Memory B cell (primary cell): ENCODE measurements around the gene CCDC174.

Experiments used
- ATAC-seq: fragments of 150-1000 bp; cut with Tn5 transposase; 2 replicates; pipeline ENCODE4 v1.10.0; 2021; ENCODE audit warnings: low read depth, mild to moderate bottlenecking, moderate library complexity
- DNase-seq, 2 donors: peaks; one replicate each; pipeline ENCODE4 v3.0.0; 2022; ENCODE audit warnings: low spot score in 2 of 2
- H3K27ac Mint-ChIP-seq: one replicate; pipeline ENCODE4 v1.8.0; 2022; ENCODE audit warnings: mild to moderate bottlenecking, moderate library complexity, mixed read lengths
- H3K27me3 Mint-ChIP-seq: one replicate; pipeline ENCODE4 v1.8.0; 2022; ENCODE audit warnings: mixed read lengths
- H3K36me3 Mint-ChIP-seq: one replicate; pipeline ENCODE4 v1.8.0; 2022; ENCODE audit warnings: mild to moderate bottlenecking, mixed read lengths
- H3K4me1 Mint-ChIP-seq: one replicate; pipeline ENCODE4 v1.8.0; 2022; ENCODE audit warnings: mixed read lengths
- H3K4me3 Mint-ChIP-seq: one replicate; pipeline ENCODE4 v1.8.0; 2022; ENCODE audit warnings: mild to moderate bottlenecking, moderate library complexity, mixed read lengths
- H3K9me3 Mint-ChIP-seq: one replicate; pipeline ENCODE4 v1.8.0; 2022; ENCODE audit warnings: mixed read lengths

CCDC174 gene

DNA sequence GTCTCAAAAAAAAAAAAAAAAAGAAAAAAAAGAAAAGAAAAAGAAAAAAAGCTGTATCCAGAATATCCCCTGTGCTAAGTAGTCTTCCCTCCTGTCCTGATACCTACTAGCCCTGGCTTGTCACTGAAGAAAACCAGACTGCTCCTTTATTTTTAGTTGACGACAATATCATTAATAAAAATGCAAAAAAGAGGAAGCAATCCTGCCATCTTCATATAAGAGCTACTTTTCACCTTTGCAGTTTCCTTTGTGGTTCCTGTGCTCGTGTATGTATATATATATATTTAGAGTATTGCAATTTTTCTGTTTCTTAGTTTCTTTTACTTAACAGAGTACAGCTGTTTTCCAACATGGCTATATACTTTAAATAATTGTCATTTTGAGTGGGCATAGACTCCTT, 37.0 kb downstream of the CCDC174 start:
- ATAC-seq, result peak; percentile 61
- H3K4me3 Mint-ChIP-seq, result no peak overlapping the region
- peaks cover 20% of the 10 kb centered on the region for H3K4me1 Mint-ChIP-seq
- H3K27me3 Mint-ChIP-seq, result peaks cover 19% of the 10 kb centered on the region
- no peak for DNase-seq
- H3K27ac Mint-ChIP-seq, result no peak overlapping the region
- no peaks in the 10 kb centered on the region for H3K36me3 Mint-ChIP-seq
- H3K9me3 Mint-ChIP-seq, result no peaks in the 10 kb centered on the region

DNA sequence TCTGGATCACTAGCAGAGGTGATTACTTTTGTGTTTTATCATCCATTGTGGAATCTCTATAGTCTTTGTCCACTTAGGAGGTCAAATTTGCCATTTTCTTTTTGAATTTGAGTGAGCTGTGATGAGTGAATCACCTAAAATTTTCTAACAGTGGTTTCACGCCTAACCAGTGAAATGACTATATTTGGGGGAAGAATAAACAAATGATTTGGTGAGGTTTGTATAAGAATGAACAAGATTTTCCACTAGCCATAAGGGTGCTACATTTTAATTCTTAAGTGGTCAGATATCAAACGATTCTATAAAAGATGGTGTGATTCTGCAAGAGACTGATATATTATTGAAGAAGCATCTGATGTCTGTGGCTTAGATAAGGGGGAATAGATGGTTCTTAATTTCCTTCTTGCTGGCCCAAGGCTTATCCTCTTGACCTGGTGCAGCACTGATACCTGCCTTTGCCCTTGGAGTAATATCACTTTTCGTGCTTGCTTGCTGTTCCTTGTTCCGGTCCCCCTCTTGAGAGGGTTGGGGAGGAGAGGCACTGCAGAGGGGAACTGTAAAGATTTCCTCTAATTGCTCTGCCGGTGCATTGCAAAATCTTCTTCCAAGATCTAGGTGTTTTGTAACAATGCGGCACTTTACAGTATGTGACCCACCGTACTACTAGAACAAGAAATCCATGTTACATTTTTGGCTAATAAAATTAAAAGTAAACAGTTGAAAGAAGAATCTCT, 37.9 kb downstream of the CCDC174 start:
- DNase-seq (no peak), ATAC-seq (no peak)
- Mint-ChIP-seq H3K4me1 (peaks cover 20% of the 10 kb centered on the region), H3K4me3 (no peak overlapping the region), H3K27me3 (peaks cover 21% of the 10 kb centered on the region), H3K36me3 (peaks cover 2% of the 10 kb centered on the region), H3K27ac (no peak overlapping the region), H3K9me3 (peaks cover under 1% of the 10 kb centered on the region)

DNA sequence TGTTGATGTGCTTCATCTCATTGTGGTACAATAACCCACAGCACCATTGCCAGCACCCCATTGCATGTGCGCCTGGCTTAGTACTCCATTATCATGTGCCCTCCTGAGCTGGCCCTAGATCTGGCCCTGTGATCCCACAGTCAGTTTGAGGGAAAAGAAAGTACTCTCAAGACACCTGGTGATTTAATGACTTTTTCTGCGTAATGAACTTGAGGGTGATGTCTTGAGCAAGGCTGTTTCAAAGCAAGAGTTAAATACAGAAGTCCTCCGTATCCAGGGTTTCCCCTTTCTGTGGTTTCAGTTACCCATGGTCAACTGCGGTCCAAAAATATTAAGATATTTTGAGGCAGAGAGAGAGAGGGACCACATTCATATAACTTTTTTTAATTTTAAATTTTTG, 39.7 kb downstream of the CCDC174 start:
- peaks cover 3% of the 10 kb centered on the region for H3K9me3 Mint-ChIP-seq
- no peak overlapping the region for H3K4me3 Mint-ChIP-seq
- no peak overlapping the region for H3K27ac Mint-ChIP-seq
- DNase-seq, result no peak
- peaks cover 24% of the 10 kb centered on the region for H3K27me3 Mint-ChIP-seq
- H3K4me1 Mint-ChIP-seq, result peaks cover 15% of the 10 kb centered on the region
- peaks cover 4% of the 10 kb centered on the region for H3K36me3 Mint-ChIP-seq
- peak; percentile 75 for ATAC-seq

DNA sequence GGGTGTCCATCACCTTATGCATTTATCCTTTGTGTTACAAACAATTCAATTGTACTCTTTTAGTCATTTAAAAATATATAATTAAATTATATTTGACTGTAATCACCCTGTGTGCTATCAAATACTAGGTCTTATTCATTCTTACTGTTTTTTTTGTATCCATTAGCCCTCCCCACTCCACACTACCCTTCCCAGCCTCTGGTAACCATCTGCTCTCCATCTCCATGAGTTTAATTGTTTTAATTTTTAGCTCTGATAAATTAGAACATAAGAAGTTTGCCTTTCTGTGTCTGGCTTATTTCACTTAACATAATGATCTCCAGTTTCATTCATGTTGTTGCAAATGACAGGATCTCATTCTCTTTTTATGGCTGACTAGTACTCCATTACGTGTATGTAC, 40.2 kb downstream of the CCDC174 start:
- H3K9me3 Mint-ChIP-seq, result peaks cover 3% of the 10 kb centered on the region
- peaks cover 15% of the 10 kb centered on the region for H3K4me1 Mint-ChIP-seq
- peaks cover 4% of the 10 kb centered on the region for H3K36me3 Mint-ChIP-seq
- no peak overlapping the region for H3K27ac Mint-ChIP-seq
- H3K27me3 Mint-ChIP-seq, result peaks cover 24% of the 10 kb centered on the region
- ATAC-seq, result no peak
- H3K4me3 Mint-ChIP-seq, result no peak overlapping the region
- DNase-seq, result no peak

DNA sequence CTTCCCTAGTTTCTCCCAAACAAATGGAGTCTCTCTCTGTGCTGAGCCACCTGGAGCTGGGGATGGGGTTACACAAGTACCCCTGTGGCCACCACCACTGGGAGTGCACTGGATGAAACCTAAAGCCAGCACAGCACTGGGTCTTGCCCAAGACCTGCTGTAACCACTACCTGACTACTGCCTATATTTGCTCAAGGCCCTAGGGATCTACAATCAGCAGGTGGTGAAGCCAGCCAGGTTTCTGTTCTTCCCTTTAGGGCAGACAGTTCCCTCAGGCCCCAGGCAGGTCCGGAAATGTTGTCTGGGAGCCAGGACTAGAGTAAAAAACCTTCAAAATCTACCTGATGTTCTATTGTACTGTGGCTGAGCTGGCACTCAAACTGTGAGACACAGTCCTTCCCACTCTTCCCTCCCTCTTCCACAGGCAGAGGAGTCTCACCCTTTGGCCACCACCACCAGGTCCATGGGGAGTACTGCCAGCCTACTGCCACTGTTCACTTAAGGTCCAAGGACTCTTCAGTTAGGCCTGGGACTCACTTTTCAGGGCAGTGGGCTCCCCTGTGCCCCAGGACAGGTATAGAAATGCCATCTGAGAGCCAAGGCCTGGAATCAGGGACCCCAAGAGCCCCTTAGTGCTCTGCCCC, 47.2 kb downstream of the CCDC174 start:
- peaks cover 4% of the 10 kb centered on the region for H3K36me3 Mint-ChIP-seq
- no peak overlapping the region for H3K27ac Mint-ChIP-seq
- ATAC-seq, result no peak
- no peak overlapping the region for H3K4me3 Mint-ChIP-seq
- H3K9me3 Mint-ChIP-seq, result peaks cover 7% of the 10 kb centered on the region
- peaks cover 8% of the 10 kb centered on the region for H3K27me3 Mint-ChIP-seq
- DNase-seq, result no peak
- H3K4me1 Mint-ChIP-seq, result no peaks in the 10 kb centered on the region

DNA sequence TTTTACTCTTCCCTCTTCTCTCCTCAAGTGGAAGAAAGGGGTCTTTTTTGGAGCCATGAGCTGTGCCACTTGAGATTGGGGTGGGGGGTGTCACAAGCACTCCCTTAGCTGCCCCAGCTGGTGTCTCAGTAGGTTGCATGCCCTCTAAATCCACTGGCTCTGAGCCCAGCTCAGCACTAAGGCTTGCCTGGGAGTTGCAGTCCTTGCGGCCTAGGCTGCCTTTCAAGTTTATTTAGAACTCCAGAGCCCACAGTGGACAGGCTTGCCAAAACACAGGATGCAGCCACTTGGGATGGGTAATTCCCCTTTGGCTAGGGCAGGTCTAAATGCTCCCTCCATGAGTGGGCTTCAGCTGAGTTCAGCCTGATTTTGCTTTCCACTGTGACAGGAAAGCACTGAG, 48.1 kb downstream of the CCDC174 start:
- no peaks in the 10 kb centered on the region for H3K4me1 Mint-ChIP-seq
- no peak for ATAC-seq
- H3K27ac Mint-ChIP-seq, result no peak overlapping the region
- H3K36me3 Mint-ChIP-seq, result peaks cover under 1% of the 10 kb centered on the region
- H3K4me3 Mint-ChIP-seq, result no peak overlapping the region
- DNase-seq, result no peak
- peaks cover 4% of the 10 kb centered on the region for H3K27me3 Mint-ChIP-seq
- peaks cover 5% of the 10 kb centered on the region for H3K9me3 Mint-ChIP-seq

DNA sequence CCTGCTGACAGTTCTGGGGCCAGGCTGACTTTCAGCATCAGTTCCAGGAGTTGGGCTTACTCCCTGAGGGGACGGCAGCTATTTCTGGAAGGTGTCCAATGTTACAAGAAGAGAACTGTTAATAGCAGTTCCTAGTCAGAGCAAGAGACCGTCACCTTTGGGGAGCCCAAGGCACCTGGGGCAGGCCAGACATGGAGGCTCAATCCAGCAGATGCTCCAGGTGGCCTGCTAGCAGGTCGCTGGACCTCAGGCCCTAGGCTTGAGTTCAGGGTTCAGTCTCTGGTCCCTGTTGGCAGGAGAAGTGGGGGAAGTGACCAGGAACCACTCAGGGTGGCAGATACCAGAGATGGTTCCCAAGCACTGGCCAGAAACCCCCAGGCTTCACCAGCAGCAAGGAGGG, 49.3 kb downstream of the CCDC174 start:
- Mint-ChIP-seq H3K4me3 (no peak overlapping the region), H3K27ac (no peak overlapping the region), H3K4me1 (no peaks in the 10 kb centered on the region), H3K9me3 (peaks cover 4% of the 10 kb centered on the region), H3K27me3 (peaks cover 2% of the 10 kb centered on the region), H3K36me3 (no peaks in the 10 kb centered on the region)
- no peak for DNase-seq
- ATAC-seq, result no peak

DNA sequence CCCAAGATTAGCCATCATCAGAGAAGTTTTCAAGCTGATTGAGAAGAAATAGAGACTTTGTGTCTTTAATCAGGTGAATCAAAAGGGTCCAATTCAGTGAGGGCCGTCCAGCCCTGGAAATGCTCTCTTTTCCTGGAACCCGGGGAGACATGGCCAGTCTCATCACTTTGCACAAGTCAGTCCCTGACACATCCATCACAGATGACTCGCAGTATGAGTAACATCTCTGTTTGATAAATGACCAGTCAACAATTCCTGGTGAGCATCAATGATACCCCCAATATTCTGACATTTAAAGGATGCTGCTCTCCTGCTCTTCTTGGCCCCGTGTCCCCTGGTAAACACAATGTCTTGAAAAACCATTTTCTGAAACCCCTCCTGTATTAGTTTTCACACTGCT, 50.1 kb downstream of the CCDC174 start:
- H3K4me3 Mint-ChIP-seq, result no peak overlapping the region
- DNase-seq (no peak), ATAC-seq (no peak)
- peaks cover 4% of the 10 kb centered on the region for H3K9me3 Mint-ChIP-seq
- no peaks in the 10 kb centered on the region for H3K36me3 Mint-ChIP-seq
- H3K4me1 Mint-ChIP-seq, result no peaks in the 10 kb centered on the region
- H3K27ac Mint-ChIP-seq, result no peak overlapping the region
- H3K27me3 Mint-ChIP-seq, result peaks cover 2% of the 10 kb centered on the region

DNA sequence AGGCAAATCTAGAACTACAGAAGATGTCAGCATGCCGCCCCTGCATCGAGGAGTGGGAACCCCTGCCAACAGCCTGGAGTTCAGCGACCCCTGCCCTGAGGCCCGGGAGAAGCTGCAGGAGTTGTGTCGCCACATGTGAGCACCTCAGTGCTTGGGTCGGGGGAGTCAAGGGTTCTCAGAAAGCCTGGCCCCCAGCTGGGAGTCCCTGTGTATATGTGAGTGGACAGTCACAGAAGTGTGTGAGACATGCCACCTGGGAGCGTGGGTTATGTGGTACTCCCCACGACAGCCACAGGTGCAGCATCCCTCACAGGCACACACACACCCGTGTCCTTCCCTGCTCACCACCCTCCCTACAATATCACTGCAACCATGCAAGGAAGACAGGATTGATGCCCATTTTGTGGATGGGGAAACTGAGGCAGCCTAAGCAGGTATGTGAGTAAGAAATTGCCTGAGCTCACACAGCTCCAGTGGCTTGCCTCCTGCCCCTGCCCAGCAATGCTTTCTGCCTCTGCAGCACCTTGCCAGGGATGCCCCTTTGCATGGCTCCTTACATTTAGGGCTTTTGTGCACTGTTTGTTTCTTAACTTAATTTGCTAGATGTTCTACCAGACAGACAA, 51.7 kb downstream of the CCDC174 start:
- Mint-ChIP-seq H3K9me3 (no peaks in the 10 kb centered on the region), H3K27me3 (peaks cover under 1% of the 10 kb centered on the region), H3K27ac (no peak overlapping the region), H3K36me3 (no peaks in the 10 kb centered on the region), H3K4me3 (no peak overlapping the region), H3K4me1 (no peaks in the 10 kb centered on the region)
- no peak for DNase-seq
- ATAC-seq, result no peak

DNA sequence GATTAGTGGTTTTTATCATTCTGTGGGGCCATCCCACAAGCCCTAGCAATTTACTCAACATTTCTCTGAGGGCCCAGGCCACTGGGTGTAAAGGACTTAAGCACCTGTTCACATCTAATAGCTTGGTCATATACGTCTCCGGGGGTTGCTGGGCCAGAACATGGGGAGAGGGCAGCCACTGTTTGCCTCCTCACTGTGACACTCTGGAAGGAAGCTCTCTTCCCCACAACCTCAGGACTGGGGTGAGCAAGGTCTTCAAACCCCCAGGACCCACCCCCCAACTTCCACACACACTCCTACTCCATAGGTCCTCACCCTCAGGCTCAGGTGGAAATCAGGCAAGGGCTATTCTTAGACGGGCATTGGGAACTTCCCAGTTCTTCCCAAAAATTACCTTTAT, 52.2 kb downstream of the CCDC174 start:
- H3K36me3 Mint-ChIP-seq, result no peaks in the 10 kb centered on the region
- no peak overlapping the region for H3K4me3 Mint-ChIP-seq

DNA sequence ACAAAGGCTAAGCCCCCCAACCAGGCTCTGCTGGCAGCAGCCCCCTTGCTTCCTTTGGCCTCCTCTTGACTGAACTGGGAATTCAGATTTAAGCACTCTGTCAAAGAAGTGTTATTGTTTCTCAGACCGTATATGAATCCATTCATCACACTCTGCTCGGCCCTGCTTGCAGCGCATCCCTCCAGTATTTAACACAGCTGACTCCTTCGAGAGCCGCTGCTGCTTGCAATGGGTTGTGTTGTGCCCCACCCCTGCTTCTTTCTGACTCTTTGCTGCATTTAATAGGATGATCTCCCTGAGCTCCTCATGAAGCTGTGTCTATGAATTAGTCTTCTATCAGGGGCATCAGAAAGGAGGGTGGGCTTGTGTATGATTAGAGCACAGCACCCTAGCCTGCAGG, 54.5 kb downstream of the CCDC174 start:
- Mint-ChIP-seq H3K9me3 (no peaks in the 10 kb centered on the region), H3K4me1 (no peaks in the 10 kb centered on the region), H3K36me3 (no peaks in the 10 kb centered on the region), H3K27ac (no peak overlapping the region), H3K27me3 (no peaks in the 10 kb centered on the region), H3K4me3 (no peak overlapping the region)
- DNase-seq (no peak), ATAC-seq (no peak)

More for the DNA sequence above, 52.2 kb downstream of the CCDC174 start:
- no peaks in the 10 kb centered on the region for H3K4me1 Mint-ChIP-seq
- no peaks in the 10 kb centered on the region for H3K9me3 Mint-ChIP-seq
- H3K27ac Mint-ChIP-seq, result no peak overlapping the region
- H3K27me3 Mint-ChIP-seq, result no peaks in the 10 kb centered on the region
- ATAC-seq (no peak), DNase-seq (no peak)

DNA sequence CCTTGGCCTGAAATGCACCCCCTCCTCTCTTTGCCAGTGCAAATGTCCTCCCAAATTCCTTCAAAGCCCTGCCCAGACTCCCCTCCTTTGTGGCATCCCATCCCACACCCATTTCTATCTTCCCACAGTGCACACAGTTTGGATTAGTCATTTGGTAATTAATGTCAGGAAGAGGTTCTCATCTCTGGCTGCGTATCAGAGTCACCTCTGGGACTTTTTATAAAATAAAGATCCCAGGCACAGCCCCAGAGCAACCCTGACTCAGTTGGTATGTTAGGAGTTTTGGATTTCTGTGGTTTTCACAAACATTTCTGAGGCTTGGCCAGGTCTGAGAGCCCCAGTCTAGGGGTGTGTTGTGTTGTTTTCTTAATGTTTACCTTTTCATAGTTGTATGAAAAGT, 65.0 kb downstream of the CCDC174 start:
- Mint-ChIP-seq H3K4me3 (no peak overlapping the region), H3K36me3 (peaks cover 5% of the 10 kb centered on the region), H3K9me3 (peaks cover 7% of the 10 kb centered on the region), H3K27me3 (peaks cover 7% of the 10 kb centered on the region), H3K27ac (no peak overlapping the region), H3K4me1 (peaks cover 3% of the 10 kb centered on the region)
- DNase-seq (no peak), ATAC-seq (no peak)

DNA sequence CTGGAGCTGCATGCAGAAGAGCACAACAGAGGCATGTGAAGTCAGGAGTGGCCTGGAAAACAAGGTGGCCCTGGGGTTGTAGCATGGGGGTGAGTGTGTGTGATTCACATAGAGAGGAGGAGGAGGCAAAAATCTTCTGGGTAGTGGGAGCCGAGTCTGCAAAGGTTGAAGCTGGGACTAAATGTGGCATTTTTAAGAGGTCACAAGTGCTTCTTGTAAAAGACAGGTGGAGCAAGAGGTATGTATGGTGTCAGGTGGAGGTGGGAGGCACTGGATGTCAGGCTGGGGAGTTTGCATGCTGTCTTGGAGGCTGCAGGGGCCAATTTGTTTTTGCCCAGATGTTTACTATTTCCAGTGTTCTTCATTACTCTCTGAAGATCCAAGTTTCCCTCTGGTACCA, 65.7 kb downstream of the CCDC174 start:
- ATAC-seq (no peak), DNase-seq (no peak)
- peaks cover 7% of the 10 kb centered on the region for H3K27me3 Mint-ChIP-seq
- no peak overlapping the region for H3K27ac Mint-ChIP-seq
- H3K36me3 Mint-ChIP-seq, result peaks cover 5% of the 10 kb centered on the region
- peaks cover 5% of the 10 kb centered on the region for H3K9me3 Mint-ChIP-seq
- H3K4me3 Mint-ChIP-seq, result no peak overlapping the region
- H3K4me1 Mint-ChIP-seq, result peaks cover 5% of the 10 kb centered on the region

DNA sequence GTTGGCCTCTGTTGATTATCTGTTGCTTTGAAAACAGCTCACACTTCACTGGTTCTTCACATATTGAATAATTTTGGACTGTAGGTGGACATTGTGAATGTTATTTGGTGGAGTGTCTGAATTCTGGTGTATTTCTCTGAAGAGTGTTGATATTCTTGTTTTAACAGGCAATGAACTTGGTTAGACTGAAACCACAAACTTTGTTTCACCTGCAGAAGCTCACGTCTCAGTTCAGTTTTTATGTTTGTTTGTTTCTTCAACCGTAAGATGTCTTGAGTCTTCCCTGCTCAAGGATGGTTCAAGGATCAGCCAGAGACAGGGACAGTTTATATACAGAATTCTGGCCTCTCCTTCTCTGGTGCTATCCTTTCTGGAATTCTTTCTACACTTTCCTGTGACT, 67.0 kb downstream of the CCDC174 start:
- Mint-ChIP-seq H3K36me3 (peaks cover 3% of the 10 kb centered on the region), H3K4me3 (no peak overlapping the region), H3K9me3 (no peaks in the 10 kb centered on the region), H3K27me3 (peaks cover 6% of the 10 kb centered on the region), H3K4me1 (peaks cover 5% of the 10 kb centered on the region), H3K27ac (no peak overlapping the region)
- no peak for DNase-seq
- no peak for ATAC-seq
